MM.1S (cell line): ENCODE measurements around the gene TRAF6.
"Not testable (repeated sequence)": the region's sequence is repeated elsewhere in the genome, so short reads cannot be mapped to it uniquely, and the experiment has no call there.

Experiments
- DNase-seq: peaks from one replicate; pipeline ENCODE4 v3.0.0-alpha.2; 2015
- H2AFZ ChIP-seq: fragments of 300-600 bp; sonication (generic); 2 replicates; pipeline ENCODE4 v1.6.0; 2016; ENCODE audit warnings: antibody characterized with exemption, low read length
- H3F3A ChIP-seq: fragments of 300-600 bp; sonication (generic); 2 replicates; pipeline ENCODE4 v1.6.1; 2016; ENCODE audit warnings: mild to moderate bottlenecking, antibody characterized with exemption, low read length, moderate library complexity, mixed read lengths; ENCODE audit not compliant: insufficient read depth
- H3K27ac ChIP-seq: fragments of 300-600 bp; sonication (generic); 2 replicates; pipeline ENCODE4 v1.5.1; 2016; ENCODE audit warnings: mild to moderate bottlenecking, low read length
- H3K27me3 ChIP-seq: fragments of 300-600 bp; sonication (generic); replicated peaks from 2 replicates; pipeline ENCODE4 v1.6.0; 2016; ENCODE audit warnings: low read length; ENCODE audit not compliant: insufficient read depth
- H3K36me3 ChIP-seq: fragments of 300-600 bp; sonication (generic); replicated peaks from 2 replicates; pipeline ENCODE4 v1.6.1; 2016; ENCODE audit warnings: mild to moderate bottlenecking, low read length, mixed read lengths; ENCODE audit not compliant: insufficient read depth
- H3K4me1 ChIP-seq: fragments of 300-600 bp; sonication (generic); 2 replicates; pipeline ENCODE4 v1.6.1; 2016; ENCODE audit warnings: low read length, mixed read lengths
- H3K4me2 ChIP-seq: fragments of 300-600 bp; sonication (generic); 2 replicates; pipeline ENCODE4 v1.6.0; 2016; ENCODE audit warnings: low read depth, low read length
- H3K4me3 ChIP-seq: fragments of 300-600 bp; sonication (generic); 2 replicates; pipeline ENCODE4 v1.5.1; 2016; ENCODE audit warnings: low read length, mixed read lengths
- H3K79me2 ChIP-seq: fragments of 300-600 bp; sonication (generic); 2 replicates; pipeline ENCODE4 v1.6.1; 2016; ENCODE audit warnings: mixed run types, low read length, mixed read lengths
- H3K9ac ChIP-seq: fragments of 300-600 bp; sonication (generic); 2 replicates; pipeline ENCODE4 v1.6.1; 2016; ENCODE audit warnings: low read length, mixed read lengths
- H3K9me2 ChIP-seq: fragments of 300-600 bp; sonication (generic); replicated peaks from 2 replicates; pipeline ENCODE4 v1.6.1; 2016; ENCODE audit warnings: mild to moderate bottlenecking, low read length, mixed read lengths; ENCODE audit not compliant: insufficient read depth
- H3K9me3 ChIP-seq: fragments of 300-600 bp; sonication (generic); replicated peaks from 2 replicates; pipeline ENCODE4 v1.6.1; 2016; ENCODE audit warnings: mild to moderate bottlenecking, low read length, mixed read lengths; ENCODE audit not compliant: insufficient read depth
- H4K20me1 ChIP-seq: fragments of 300-600 bp; sonication (generic); 2 replicates; pipeline ENCODE4 v1.6.1; 2016; ENCODE audit warnings: mild to moderate bottlenecking, low read length, moderate library complexity, mixed read lengths; ENCODE audit not compliant: insufficient read depth
- CTCF ChIP-seq: fragments of 300-600 bp; sonication (generic); IDR thresholded peaks from 2 replicates; pipeline ENCODE4 v1.5.1; 2016; ENCODE audit warnings: antibody characterized with exemption, low read length, mixed read lengths
- EZH2 ChIP-seq: fragments of 300-600 bp; sonication (generic); optimal IDR thresholded peaks from 2 replicates; pipeline ENCODE3; 2017; ENCODE audit warnings: low read depth, mild to moderate bottlenecking, antibody characterized with exemption, low read length, mixed read lengths
- EZH2phosphoT487 ChIP-seq: fragments of 300-600 bp; sonication (generic); IDR thresholded peaks from 2 replicates; pipeline ENCODE4 v1.6.1; 2018; ENCODE audit warnings: antibody characterized with exemption, low read length

Gene TRAF6

GRCh38 chr11:36512016-36512415, 1.9 kb upstream of the TRAF6 start:
- Histone ChIP-seq H3F3A (peaks cover 7% of the 10 kb centered on the region; the same call in 1 of the 2 replicates), H3K4me1 (no peaks in the 10 kb centered on the region), H3K27ac (no peak overlapping the region), H3K4me2 (no peak overlapping the region), H3K9me2 (no peaks in the 10 kb centered on the region), H4K20me1 (no peaks in the 10 kb centered on the region; the same call in 1 of the 2 replicates), H3K27me3 (no peaks in the 10 kb centered on the region), H3K4me3 (no peak overlapping the region), H2AFZ (no peak overlapping the region), H3K79me2 (peaks cover 23% of the 10 kb centered on the region), H3K9me3 (no peaks in the 10 kb centered on the region), H3K9ac (no peak overlapping the region), H3K36me3 (no peaks in the 10 kb centered on the region)
- TF ChIP-seq CTCF, result no peak
- no peak for TF ChIP-seq EZH2phosphoT487
- TF ChIP-seq EZH2, result no peak
- DNase-seq, result no peak

- not testable (repeated sequence) for H2AFZ ChIP-seq, H3K4me3 ChIP-seq, H3K36me3 ChIP-seq, H3F3A ChIP-seq, H3K9me2 ChIP-seq, DNase-seq, H3K27me3 ChIP-seq, H4K20me1 ChIP-seq, H3K9ac ChIP-seq, H3K27ac ChIP-seq, H3K4me1 ChIP-seq, H3K9me3 ChIP-seq
- Histone ChIP-seq H3K79me2 (peaks cover 31% of the 10 kb centered on the region), H3K4me2 (peak overlapping the region; percentile 74; the same call in 1 of the 2 replicates)
These were observed 990 bp upstream of the TRAF6 start for GRCh38 chr11:36511062-36511461.

GRCh38 chr11:36510594-36510942, 496 bp upstream of the TRAF6 start:
- Histone ChIP-seq H3K79me2 (peaks cover 36% of the 10 kb centered on the region), H2AFZ (peak overlapping the region; percentile 83), H3K9me2 (no peaks in the 10 kb centered on the region), H3K9me3 (no peaks in the 10 kb centered on the region), H3K36me3 (no peaks in the 10 kb centered on the region), H3K27me3 (no peaks in the 10 kb centered on the region), H3K4me2 (peak overlapping the region; percentile 74), H3K27ac (no peak overlapping the region), H3F3A (peaks cover 7% of the 10 kb centered on the region; the same call in 1 of the 2 replicates), H4K20me1 (no peaks in the 10 kb centered on the region; the same call in 1 of the 2 replicates), H3K4me3 (peak overlapping the region; percentile 92), H3K9ac (peak overlapping the region; percentile 69; the same call in 1 of the 2 replicates), H3K4me1 (no peaks in the 10 kb centered on the region)
- TF ChIP-seq EZH2phosphoT487 (no peak), EZH2 (no peak), CTCF (no peak)
- DNase-seq, result no peak

- peak overlapping the region; percentile 69 for H3K9ac ChIP-seq
- H3K27ac ChIP-seq, result peak overlapping the region; percentile 8; the same call in 1 of the 2 replicates
- DNase-seq, result peak; percentile 49
- H3K79me2 ChIP-seq, result peaks cover 50% of the 10 kb centered on the region
- no peaks in the 10 kb centered on the region for H3K9me2 ChIP-seq
- no peaks in the 10 kb centered on the region; the same call in 1 of the 2 replicates for H4K20me1 ChIP-seq
- H3K4me2 ChIP-seq, result peak overlapping the region; percentile 78
- peaks cover 7% of the 10 kb centered on the region; the same call in 1 of the 2 replicates for H3F3A ChIP-seq
- TF ChIP-seq EZH2 (no peak), EZH2phosphoT487 (no peak), CTCF (no peak)
- no peaks in the 10 kb centered on the region for H3K27me3 ChIP-seq
- H3K4me3 ChIP-seq, result peak overlapping the region; percentile 92
- H3K36me3 ChIP-seq, result no peaks in the 10 kb centered on the region
- H3K9me3 ChIP-seq, result no peaks in the 10 kb centered on the region
- H3K4me1 ChIP-seq, result no peaks in the 10 kb centered on the region
- H2AFZ ChIP-seq, result peak overlapping the region; percentile 83
These were observed 852 bp downstream of the TRAF6 start for GRCh38 chr11:36509201-36509639.
